Measurements from ENCODE around the gene PLXNB2.
A peak's percentile ranks its signal among the peaks of the same experiment; 100 is the strongest.

The PLXNB2 gene

DNA sequence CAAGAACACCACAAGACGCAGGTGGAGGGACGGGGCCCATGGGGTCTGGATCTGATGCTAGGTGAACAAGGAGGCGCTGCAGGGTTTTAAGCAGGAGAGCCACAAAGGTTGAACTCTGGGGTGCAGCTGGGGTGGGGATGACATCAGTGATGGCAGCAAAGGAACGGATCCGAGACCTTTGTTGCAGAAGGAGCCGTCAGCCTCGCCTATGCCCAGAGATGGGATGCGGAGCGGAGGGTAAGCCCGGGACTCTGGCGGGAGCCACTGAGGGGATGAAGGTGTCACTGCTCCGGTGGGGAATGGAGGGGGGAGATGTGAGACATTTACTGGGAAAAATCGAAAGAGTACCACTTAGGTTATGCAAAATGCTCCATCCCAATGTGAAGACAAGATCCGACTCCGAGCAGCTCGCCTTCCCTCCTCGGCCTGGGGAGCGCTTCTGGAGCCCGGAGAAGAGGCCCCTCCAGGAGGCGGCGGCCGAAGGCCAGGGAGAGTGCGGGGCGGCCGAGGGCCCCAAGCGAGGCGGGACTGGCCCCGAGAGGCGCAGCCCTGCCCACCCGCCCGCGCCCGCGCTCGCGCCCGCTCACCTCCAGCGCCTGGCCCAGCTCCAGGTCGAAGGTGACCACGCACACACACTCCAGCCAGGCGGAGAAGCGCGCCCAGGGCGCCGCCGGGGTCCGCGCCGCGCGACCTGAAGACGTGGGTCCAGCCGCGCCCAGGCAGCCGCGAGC lies 18.9 kb upstream of the PLXNB2 start:
- peak overlapping the region; percentile 38; the same call in 1 of the 2 replicates for H3K27ac ChIP-seq (ENCODE audit: extremely low read depth, low read depth, low read length)
- H3K4me3 ChIP-seq (ENCODE audit: low read depth, low read length) = peak overlapping the region; percentile 65
- H3K9me3 ChIP-seq (ENCODE audit: control insufficient read depth, insufficient read depth, low read depth, low read length) = no peaks in the 10 kb centered on the region
- POLR2A ChIA-PET = interaction anchor here (0.6 to 2.2 kb wide), 4 partner anchors 20 to 115 kb away, joined by 3 to 9 read pairs (median 5); partner anchors contain the start of gene HDAC10
- TF ChIP-seq ZFP69B (tag by site-specific recombination; IDR thresholded peaks at IDR 0.05) = no peak
- no peak for TF ChIP-seq ZSCAN16 (tag by site-specific recombination; IDR thresholded peaks at IDR 0.05)
- peak; percentile 53; the same call in 1 of the 2 replicates for TF ChIP-seq ZNF600 (tag by site-specific recombination; IDR thresholded peaks at IDR 0.05)
- no peak for TF ChIP-seq ZNF654 (tag by site-specific recombination; IDR thresholded peaks at IDR 0.05; ENCODE audit: low read depth)
- peak; percentile 38 for TF ChIP-seq ZBTB20 (tag by site-specific recombination; IDR thresholded peaks at IDR 0.05)
- no peaks in the 10 kb centered on the region for H3K36me3 ChIP-seq (ENCODE audit: control insufficient read depth in 2 of 2, insufficient read depth in 1 of 2, low read length in 2 of 2)
- H3K4me1 ChIP-seq (ENCODE audit: control insufficient read depth, insufficient read depth, low read length) = no peaks in the 10 kb centered on the region
- CTCF ChIA-PET = interaction anchor here (0.7 to 5.3 kb wide), 11 partner anchors 9 to 75 kb away, joined by 3 to 36 read pairs (median 4); partner anchors contain the start of gene HDAC10

DNA sequence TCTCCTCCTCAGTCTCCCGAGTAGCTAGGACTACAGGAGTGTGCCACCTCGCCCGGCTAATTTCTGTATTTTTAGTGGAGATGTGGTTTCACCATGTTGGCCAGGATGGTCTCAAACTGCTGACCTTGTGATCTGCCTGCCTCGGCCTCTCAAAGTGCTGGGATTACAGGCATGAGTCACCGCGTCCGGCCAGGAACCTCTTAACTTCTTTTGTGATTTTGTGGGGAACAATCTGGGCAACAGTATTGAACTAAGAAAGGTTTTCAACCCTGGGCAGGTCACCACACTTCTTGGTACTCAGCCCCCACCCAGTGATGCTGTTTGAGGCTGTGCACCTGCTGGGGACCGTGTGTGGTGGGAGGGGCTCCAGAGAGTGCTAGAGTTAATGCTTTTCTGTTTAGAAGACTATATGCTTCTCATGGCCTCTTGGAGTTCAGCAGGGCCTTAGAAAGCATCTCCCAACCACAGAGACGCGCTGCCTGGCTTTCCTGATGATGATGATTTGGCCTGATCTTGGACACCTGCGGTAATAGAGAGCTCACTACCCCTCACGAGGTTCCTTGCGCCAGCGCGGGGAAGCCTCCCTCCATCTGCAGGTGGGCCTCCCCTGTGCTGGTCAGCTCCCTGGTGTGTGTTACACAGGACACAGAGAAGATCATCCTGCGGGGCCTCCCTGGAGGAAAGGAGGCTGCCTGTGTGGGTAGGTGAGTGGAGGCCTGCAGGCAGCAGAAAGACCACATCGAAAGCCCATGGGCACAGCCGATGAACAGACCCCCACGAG lies 18.2 kb upstream of the PLXNB2 start:
- H3K9me3 ChIP-seq (ENCODE audit: control insufficient read depth, insufficient read depth, low read depth, low read length) = no peaks in the 10 kb centered on the region
- CTCF ChIA-PET = interaction anchor here (0.6 to 2.0 kb wide), 13 partner anchors 9 to 74 kb away, joined by 3 to 12 read pairs (median 4); partner anchors contain the start of gene HDAC10
- POLR2A ChIA-PET = interaction anchor here (0.7 to 2.2 kb wide), 3 partner anchors 19 to 137 kb away, joined by 7 to 9 read pairs (median 7); partner anchors contain the start of gene HDAC10
- no peak overlapping the region for H3K27ac ChIP-seq (ENCODE audit: extremely low read depth, low read depth, low read length)
- no peaks in the 10 kb centered on the region for H3K36me3 ChIP-seq (ENCODE audit: control insufficient read depth in 2 of 2, insufficient read depth in 1 of 2, low read length in 2 of 2)
- no peak overlapping the region for H3K4me3 ChIP-seq (ENCODE audit: low read depth, low read length)
- H3K4me1 ChIP-seq (ENCODE audit: control insufficient read depth, insufficient read depth, low read length) = no peaks in the 10 kb centered on the region
- TF ChIP-seq, protein P1, sequence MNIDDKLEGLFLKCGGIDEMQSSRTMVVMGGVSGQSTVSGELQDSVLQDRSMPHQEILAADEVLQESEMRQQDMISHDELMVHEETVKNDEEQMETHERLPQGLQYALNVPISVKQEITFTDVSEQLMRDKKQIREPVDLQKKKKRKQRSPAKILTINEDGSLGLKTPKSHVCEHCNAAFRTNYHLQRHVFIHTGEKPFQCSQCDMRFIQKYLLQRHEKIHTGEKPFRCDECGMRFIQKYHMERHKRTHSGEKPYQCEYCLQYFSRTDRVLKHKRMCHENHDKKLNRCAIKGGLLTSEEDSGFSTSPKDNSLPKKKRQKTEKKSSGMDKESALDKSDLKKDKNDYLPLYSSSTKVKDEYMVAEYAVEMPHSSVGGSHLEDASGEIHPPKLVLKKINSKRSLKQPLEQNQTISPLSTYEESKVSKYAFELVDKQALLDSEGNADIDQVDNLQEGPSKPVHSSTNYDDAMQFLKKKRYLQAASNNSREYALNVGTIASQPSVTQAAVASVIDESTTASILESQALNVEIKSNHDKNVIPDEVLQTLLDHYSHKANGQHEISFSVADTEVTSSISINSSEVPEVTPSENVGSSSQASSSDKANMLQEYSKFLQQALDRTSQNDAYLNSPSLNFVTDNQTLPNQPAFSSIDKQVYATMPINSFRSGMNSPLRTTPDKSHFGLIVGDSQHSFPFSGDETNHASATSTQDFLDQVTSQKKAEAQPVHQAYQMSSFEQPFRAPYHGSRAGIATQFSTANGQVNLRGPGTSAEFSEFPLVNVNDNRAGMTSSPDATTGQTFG (tag by site-specific recombination; IDR thresholded peaks at IDR 0.05; ENCODE audit: borderline replicate concordance) = no peak
- TF ChIP-seq ZNF510 (tag by site-specific recombination; IDR thresholded peaks at IDR 0.05; ENCODE audit: insufficient replicate concordance) (no peak), ZNF354C (tag by site-specific recombination; IDR thresholded peaks at IDR 0.05; ENCODE audit: borderline replicate concordance, low read depth) (no peak), GLIS1 (tag by site-specific recombination; IDR thresholded peaks at IDR 0.05) (0 out of 2 replicates have a peak, but pooled peaks have one; percentile 9), ZIC2 (tag by site-specific recombination; IDR thresholded peaks at IDR 0.05) (peak; percentile 36), ZNF341 (tag by site-specific recombination; IDR thresholded peaks at IDR 0.05; ENCODE audit: low read depth) (no peak), GLIS2 (tag by site-specific recombination; IDR thresholded peaks at IDR 0.05) (peak; percentile 42; the same call in 1 of the 2 replicates)
- TF ChIP-seq, protein P2, sequence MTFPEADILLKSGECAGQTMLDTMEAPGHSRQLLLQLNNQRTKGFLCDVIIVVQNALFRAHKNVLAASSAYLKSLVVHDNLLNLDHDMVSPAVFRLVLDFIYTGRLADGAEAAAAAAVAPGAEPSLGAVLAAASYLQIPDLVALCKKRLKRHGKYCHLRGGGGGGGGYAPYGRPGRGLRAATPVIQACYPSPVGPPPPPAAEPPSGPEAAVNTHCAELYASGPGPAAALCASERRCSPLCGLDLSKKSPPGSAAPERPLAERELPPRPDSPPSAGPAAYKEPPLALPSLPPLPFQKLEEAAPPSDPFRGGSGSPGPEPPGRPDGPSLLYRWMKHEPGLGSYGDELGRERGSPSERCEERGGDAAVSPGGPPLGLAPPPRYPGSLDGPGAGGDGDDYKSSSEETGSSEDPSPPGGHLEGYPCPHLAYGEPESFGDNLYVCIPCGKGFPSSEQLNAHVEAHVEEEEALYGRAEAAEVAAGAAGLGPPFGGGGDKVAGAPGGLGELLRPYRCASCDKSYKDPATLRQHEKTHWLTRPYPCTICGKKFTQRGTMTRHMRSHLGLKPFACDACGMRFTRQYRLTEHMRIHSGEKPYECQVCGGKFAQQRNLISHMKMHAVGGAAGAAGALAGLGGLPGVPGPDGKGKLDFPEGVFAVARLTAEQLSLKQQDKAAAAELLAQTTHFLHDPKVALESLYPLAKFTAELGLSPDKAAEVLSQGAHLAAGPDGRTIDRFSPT (tag by site-specific recombination; IDR thresholded peaks at IDR 0.05) = no peak
- TF ChIP-seq, protein P3, sequence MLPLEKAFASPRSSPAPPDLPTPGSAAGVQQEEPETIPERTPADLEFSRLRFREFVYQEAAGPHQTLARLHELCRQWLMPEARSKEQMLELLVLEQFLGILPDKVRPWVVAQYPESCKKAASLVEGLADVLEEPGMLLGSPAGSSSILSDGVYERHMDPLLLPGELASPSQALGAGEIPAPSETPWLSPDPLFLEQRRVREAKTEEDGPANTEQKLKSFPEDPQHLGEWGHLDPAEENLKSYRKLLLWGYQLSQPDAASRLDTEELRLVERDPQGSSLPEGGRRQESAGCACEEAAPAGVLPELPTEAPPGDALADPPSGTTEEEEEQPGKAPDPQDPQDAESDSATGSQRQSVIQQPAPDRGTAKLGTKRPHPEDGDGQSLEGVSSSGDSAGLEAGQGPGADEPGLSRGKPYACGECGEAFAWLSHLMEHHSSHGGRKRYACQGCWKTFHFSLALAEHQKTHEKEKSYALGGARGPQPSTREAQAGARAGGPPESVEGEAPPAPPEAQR (tag by site-specific recombination; IDR thresholded peaks at IDR 0.05) = no peak
- TF ChIP-seq, protein P4, sequence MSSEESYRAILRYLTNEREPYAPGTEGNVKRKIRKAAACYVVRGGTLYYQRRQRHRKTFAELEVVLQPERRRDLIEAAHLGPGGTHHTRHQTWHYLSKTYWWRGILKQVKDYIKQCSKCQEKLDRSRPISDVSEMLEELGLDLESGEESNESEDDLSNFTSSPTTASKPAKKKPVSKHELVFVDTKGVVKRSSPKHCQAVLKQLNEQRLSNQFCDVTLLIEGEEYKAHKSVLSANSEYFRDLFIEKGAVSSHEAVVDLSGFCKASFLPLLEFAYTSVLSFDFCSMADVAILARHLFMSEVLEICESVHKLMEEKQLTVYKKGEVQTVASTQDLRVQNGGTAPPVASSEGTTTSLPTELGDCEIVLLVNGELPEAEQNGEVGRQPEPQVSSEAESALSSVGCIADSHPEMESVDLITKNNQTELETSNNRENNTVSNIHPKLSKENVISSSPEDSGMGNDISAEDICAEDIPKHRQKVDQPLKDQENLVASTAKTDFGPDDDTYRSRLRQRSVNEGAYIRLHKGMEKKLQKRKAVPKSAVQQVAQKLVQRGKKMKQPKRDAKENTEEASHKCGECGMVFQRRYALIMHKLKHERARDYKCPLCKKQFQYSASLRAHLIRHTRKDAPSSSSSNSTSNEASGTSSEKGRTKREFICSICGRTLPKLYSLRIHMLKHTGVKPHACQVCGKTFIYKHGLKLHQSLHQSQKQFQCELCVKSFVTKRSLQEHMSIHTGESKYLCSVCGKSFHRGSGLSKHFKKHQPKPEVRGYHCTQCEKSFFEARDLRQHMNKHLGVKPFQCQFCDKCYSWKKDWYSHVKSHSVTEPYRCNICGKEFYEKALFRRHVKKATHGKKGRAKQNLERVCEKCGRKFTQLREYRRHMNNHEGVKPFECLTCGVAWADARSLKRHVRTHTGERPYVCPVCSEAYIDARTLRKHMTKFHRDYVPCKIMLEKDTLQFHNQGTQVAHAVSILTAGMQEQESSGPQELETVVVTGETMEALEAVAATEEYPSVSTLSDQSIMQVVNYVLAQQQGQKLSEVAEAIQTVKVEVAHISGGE (tag by site-specific recombination; conservative IDR thresholded peaks at IDR 0.05; ENCODE audit: low read depth) = no peak
- TF ChIP-seq, protein P5, sequence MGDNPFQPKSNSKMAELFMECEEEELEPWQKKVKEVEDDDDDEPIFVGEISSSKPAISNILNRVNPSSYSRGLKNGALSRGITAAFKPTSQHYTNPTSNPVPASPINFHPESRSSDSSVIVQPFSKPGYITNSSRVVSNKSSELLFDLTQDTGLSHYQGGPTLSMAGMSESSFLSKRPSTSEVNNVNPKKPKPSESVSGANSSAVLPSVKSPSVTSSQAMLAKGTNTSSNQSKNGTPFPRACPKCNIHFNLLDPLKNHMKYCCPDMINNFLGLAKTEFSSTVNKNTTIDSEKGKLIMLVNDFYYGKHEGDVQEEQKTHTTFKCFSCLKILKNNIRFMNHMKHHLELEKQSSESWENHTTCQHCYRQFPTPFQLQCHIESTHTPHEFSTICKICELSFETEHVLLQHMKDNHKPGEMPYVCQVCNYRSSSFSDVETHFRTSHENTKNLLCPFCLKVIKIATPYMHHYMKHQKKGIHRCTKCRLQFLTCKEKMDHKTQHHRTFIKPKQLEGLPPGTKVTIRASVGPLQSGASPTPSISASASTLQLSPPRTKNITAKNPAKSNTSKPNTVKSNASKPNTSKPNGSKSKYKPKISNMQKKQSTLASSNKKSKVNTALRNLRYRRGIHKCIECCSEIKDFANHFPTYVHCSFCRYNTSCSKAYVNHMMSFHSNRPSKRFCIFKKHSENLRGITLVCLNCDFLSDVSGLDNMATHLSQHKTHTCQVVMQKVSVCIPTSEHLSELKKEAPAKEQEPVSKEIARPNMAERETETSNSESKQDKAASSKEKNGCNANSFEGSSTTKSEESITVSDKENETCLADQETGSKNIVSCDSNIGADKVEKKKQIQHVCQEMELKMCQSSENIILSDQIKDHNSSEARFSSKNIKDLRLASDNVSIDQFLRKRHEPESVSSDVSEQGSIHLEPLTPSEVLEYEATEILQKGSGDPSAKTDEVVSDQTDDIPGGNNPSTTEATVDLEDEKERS (tag by site-specific recombination; IDR thresholded peaks at IDR 0.05) = no peak

All from HEK293 (cell line).